Epithelial cell of proximal tubule (primary cell): ENCODE data around the gene ZDHHC3. TPM values are rescaled to one million over a fixed set of nuclear protein-coding genes. Genes with fewer than 3 reads are reported as not detected.

ENCODE experiments used
- DNase-seq: peaks from one replicate; pipeline ENCODE4 v3.0.0-alpha.2; 2011; ENCODE audit warnings: low read depth
- H3K4me3 ChIP-seq: 2 replicates; pipeline ENCODE4 v1.5.1; 2011; ENCODE audit warnings: low read depth, mild to moderate bottlenecking, low read length
- CTCF ChIP-seq: conservative IDR thresholded peaks from 2 replicates; pipeline ENCODE4 v1.5.1; 2012; ENCODE audit warnings: low read depth, mild to moderate bottlenecking, low read length
- total RNA-seq: library from RNA; depleted of rRNA; stranded (reverse); fragments of >200 nt; gene quantifications from 2 replicates; pipeline ENCODE4 v1.2.3, GENCODE V29; 2015

ZDHHC3 gene
- total RNA-seq, 1 donor from 2014 or later = 38.9 TPM

DNA sequence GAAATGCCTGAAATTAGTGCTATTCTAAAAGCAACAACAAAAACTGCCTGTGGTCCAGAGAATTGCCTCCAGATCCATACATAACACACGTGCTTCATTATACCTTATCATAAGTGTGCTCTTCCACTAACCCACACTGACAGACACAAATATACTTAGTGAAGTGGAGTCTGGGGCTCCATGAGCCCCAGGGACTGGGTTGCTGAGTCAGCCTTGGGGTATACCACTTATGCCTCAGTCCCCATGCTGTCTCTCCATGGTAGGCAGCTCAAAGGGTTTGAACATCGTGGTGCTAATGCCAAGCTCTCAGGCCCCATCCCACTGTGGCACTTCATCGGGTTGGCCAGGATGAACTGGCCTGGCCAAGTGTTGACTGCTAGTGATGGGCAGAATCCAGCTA is 10.8 kb downstream of the ZDHHC3 start:
- no peak overlapping the region for H3K4me3 ChIP-seq
- TF ChIP-seq CTCF = no peak
- no peak for DNase-seq

- H3K4me3 ChIP-seq = no peak overlapping the region
- DNase-seq = no peak
- TF ChIP-seq CTCF = no peak
These were observed 12.2 kb downstream of the ZDHHC3 start for GRCh38 chr3:44963571-44964325.

- no peak for DNase-seq
- no peak overlapping the region for H3K4me3 ChIP-seq
- TF ChIP-seq CTCF = no peak
These were observed 13.2 kb downstream of the ZDHHC3 start for GRCh38 chr3:44962621-44963393.

DNA sequence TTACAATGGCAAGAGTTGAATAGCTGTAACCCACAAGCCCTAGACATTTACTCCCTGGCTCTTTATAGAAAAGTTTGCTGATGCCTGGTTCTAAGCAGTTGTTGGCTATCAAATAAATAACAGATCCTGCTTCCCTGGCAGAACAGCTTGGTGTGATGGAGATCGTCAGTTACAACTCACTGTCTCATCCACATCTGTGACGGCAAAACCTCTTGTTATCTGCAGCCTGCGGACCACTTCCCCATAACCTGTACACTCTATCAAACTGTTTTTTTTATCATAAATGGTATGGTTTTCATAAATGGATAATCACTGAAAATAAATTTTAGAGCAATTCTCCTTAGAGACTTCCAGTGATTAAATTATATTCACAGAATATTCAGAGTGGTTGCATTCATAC is 14.1 kb downstream of the ZDHHC3 start:
- TF ChIP-seq CTCF = no peak
- DNase-seq = no peak
- H3K4me3 ChIP-seq = no peak overlapping the region

DNA sequence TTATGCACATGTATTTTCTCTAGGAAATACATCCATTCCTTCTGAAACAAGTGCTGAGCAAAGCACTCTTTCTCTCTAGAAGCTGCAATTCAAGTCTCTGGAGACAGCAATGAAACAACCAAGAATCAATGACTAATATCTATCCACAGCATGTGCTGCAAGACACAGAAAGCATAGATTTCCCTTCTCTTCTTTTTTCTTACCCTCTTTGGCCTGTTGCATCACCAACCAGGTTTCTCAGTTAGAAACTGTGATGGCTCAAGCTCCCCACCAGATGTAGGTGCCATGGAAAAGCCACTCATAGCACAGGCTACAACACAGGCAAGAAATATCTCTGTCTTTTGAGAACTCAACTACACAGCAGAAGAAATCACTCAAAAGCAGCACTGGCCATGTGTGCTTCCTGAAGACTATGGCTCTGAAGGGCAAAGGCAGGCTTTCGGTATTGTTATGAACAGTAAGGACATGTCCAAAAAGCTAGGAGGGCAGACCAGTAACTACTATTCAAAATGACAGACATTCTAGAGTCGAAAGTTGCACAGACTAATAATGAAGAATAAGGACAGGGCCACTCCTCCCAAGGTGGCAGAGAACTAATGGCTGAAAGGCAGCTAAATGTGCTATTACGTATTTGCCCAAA is 15.5 kb downstream of the ZDHHC3 start:
- no peak for TF ChIP-seq CTCF
- H3K4me3 ChIP-seq = no peak overlapping the region
- no peak for DNase-seq

DNA sequence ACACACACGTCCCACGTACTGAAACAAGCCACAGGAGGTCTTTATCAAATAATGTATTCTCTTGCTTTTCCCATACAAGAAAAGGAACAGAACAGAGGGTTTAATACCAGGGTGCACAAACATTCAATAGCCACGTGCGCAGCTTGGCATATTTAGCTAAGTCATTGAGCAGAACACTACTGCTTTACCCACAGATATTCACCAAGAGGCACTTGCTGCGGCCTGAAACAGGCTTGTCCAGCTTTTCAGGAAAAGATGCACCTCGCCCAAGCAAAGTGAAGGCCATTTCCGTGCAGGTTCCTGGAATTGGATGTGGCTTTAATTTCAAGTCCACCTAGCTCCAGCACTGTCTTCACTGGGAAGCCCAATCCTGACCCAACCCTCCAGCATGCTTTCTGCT is 17.6 kb downstream of the ZDHHC3 start:
- no peak for DNase-seq
- H3K4me3 ChIP-seq = no peak overlapping the region
- TF ChIP-seq CTCF = no peak
